UCSD-AML1 (cell line): Measurements from ENCODE around the gene ATP8B1.

Experiments used
- DNase-seq: peaks from one replicate; lab custom pipeline; 2025; ENCODE audit not compliant: unreplicated experiment; lab: John Stamatoyannopoulos, UW

Gene ATP8B1

GRCh38 chr18:57819671-57820460 lies 16.8 kb upstream of the ATP8B1 start:
- no peak for DNase-seq

GRCh38 chr18:57819119-57819518 lies 16.0 kb upstream of the ATP8B1 start:
- no peak for DNase-seq

- no peak for DNase-seq
These were observed 13.3 kb upstream of the ATP8B1 start for GRCh38 chr18:57816208-57816954.

GRCh38 chr18:57814555-57814954 lies 11.4 kb upstream of the ATP8B1 start:
- DNase-seq = no peak

GRCh38 chr18:57813245-57813644 lies 10.1 kb upstream of the ATP8B1 start:
- DNase-seq = no peak

- DNase-seq = no peak
These were observed 9.0 kb upstream of the ATP8B1 start for GRCh38 chr18:57812126-57812477.

- no peak for DNase-seq
These were observed 8.5 kb upstream of the ATP8B1 start for GRCh38 chr18:57811477-57812125.

GRCh38 chr18:57809190-57809589 lies 6.1 kb upstream of the ATP8B1 start:
- no peak for DNase-seq

GRCh38 chr18:57807336-57808117 lies 4.4 kb upstream of the ATP8B1 start:
- no peak for DNase-seq

- DNase-seq = no peak
These were observed 3.8 kb upstream of the ATP8B1 start for GRCh38 chr18:57806978-57807285.

- DNase-seq = no peak
These were observed 3.3 kb upstream of the ATP8B1 start for GRCh38 chr18:57806201-57806977.

GRCh38 chr18:57805117-57805516 lies 2.0 kb upstream of the ATP8B1 start:
- no peak for DNase-seq

- DNase-seq = no peak
These were observed 1.4 kb upstream of the ATP8B1 start for GRCh38 chr18:57804557-57804956.

GRCh38 chr18:57802213-57803102 lies 657 bp downstream of the ATP8B1 start:
- no peak for DNase-seq

- DNase-seq = no peak
These were observed 1.3 kb downstream of the ATP8B1 start for GRCh38 chr18:57801761-57802212.

- DNase-seq = no peak
These were observed 1.8 kb downstream of the ATP8B1 start for GRCh38 chr18:57801325-57801724.

GRCh38 chr18:57798713-57799373 lies 4.3 kb downstream of the ATP8B1 start:
- no peak for DNase-seq

GRCh38 chr18:57797209-57797651 lies 5.9 kb downstream of the ATP8B1 start:
- DNase-seq = no peak
